B cell (primary cell): ENCODE data around the gene HLX. TPM values are rescaled to one million over a fixed set of nuclear protein-coding genes. Genes with fewer than 3 reads are reported as not detected.

Source experiments
- ATAC-seq: fragments of 200-7000 bp; cut with Tn5 transposase; one replicate; pipeline ENCODE4 v1.10.0; 2021; ENCODE audit warnings: low read depth, mild to moderate bottlenecking, moderate number of reproducible peaks, moderate library complexity
- CTCF ChIA-PET: fragments of 350-600 bp; sonication (Branson Sonifier 250); formaldehyde crosslinking; loops from one replicate; lab custom pipeline; 2021; ENCODE audit warnings: antibody characterized with exemption, inconsistent platforms; lab: Charles Lee
- POLR2A ChIA-PET: fragments of 350-600 bp; sonication (Branson Sonifier 250); formaldehyde crosslinking; loops from one replicate; lab custom pipeline; 2021; ENCODE audit warnings: antibody characterized with exemption; lab: Charles Lee
- DNase-seq: peaks from one replicate; pipeline ENCODE4 v3.0.0; 2013
- H2AFZ ChIP-seq: 2 replicates; pipeline ENCODE4 v1.6.1; 2012; ENCODE audit warnings: mild to moderate bottlenecking, low read depth, low read length; ENCODE audit not compliant: insufficient read depth, poor library complexity, severe bottlenecking
- H3K27ac ChIP-seq, 2 donors: 1 replicate in 1 of 2; 2 replicates in 1 of 2; pipeline ENCODE4 v1.5.1; 2012 to 2013; ENCODE audit warnings: low read length in 2 of 2, mild to moderate bottlenecking in 2 of 2, moderate library complexity in 1 of 2
- H3K27me3 ChIP-seq, 4 experiments: fragments of 200-600 bp in 1 of 4; sonication (generic) in 1 of 4; replicated peaks in 1 of 4; 1 replicate in 2 of 4; 2 replicates in 2 of 4; pipeline versions ENCODE4 v1.6.1 to v1.7.0; 2013 to 2016; ENCODE audit warnings: low read length in 3 of 4, mild to moderate bottlenecking in 2 of 4, mixed read lengths in 1 of 4, moderate library complexity in 1 of 4; ENCODE audit not compliant: insufficient read depth in 4 of 4, control insufficient read depth in 3 of 4; ENCODE audit errors: control extremely low read depth in 1 of 4
- H3K36me3 ChIP-seq, 2 experiments: replicated peaks in 1 of 2; 1 replicate in 1 of 2; 2 replicates in 1 of 2; pipeline versions ENCODE4 v1.6.1 to v1.7.1; 2013; ENCODE audit warnings: low read length in 1 of 2; ENCODE audit not compliant: insufficient read depth in 2 of 2, control insufficient read depth in 1 of 2; ENCODE audit errors: control extremely low read depth in 1 of 2, extremely low read depth in 1 of 2
- H3K4me1 ChIP-seq, 2 donors: fragments of 200-600 bp in 1 of 2; sonication (generic) in 1 of 2; 1 replicate in 1 of 2; 2 replicates in 1 of 2; pipeline versions ENCODE4 v1.5.1 to v1.6.1; 2013 to 2017; ENCODE audit warnings: low read length in 2 of 2; ENCODE audit not compliant: control insufficient read depth in 2 of 2, insufficient read depth in 2 of 2
- H3K4me2 ChIP-seq: replicated peaks from 2 replicates; pipeline ENCODE3; 2012; ENCODE audit warnings: mild to moderate bottlenecking, low read depth, low read length; ENCODE audit not compliant: poor library complexity, severe bottlenecking
- H3K4me3 ChIP-seq, 5 experiments: fragments of 200-600 bp in 1 of 5; sonication (generic) in 1 of 5; 1 replicate in 3 of 5; 2 replicates in 2 of 5; pipeline versions ENCODE4 v1.5.1 to v1.7.0; 2011 to 2016; ENCODE audit warnings: low read length in 4 of 5, mild to moderate bottlenecking in 4 of 5, low read depth in 2 of 5, control low read depth in 1 of 5, moderate library complexity in 1 of 5; ENCODE audit not compliant: insufficient read depth in 1 of 5; ENCODE audit errors: control extremely low read depth in 1 of 5, extremely low read depth in 1 of 5
- H3K79me2 ChIP-seq: fragments of 200-600 bp; sonication (generic); one replicate; pipeline ENCODE4 v1.6.0; 2016; ENCODE audit warnings: low read length; ENCODE audit not compliant: control insufficient read depth, insufficient read depth
- H3K9ac ChIP-seq: fragments of 200-600 bp; sonication (generic); 2 replicates; pipeline ENCODE4 v1.6.1; 2017; ENCODE audit warnings: mild to moderate bottlenecking, low read length, moderate library complexity
- H3K9me3 ChIP-seq, 3 donors: one replicate each; pipeline versions ENCODE4 v1.6.1 to v1.7.1; 2013; ENCODE audit warnings: low read length in 2 of 3; ENCODE audit not compliant: control insufficient read depth in 2 of 3, insufficient read depth in 1 of 3; ENCODE audit errors: control extremely low read depth in 1 of 3
- H4K20me1 ChIP-seq: 2 replicates; pipeline ENCODE4 v1.6.0; 2012; ENCODE audit warnings: mild to moderate bottlenecking, low read length; ENCODE audit not compliant: insufficient read depth, control insufficient read depth, poor library complexity, severe bottlenecking
- H3K27ac Mint-ChIP-seq: one replicate; pipeline ENCODE4 v1.8.0; 2021; ENCODE audit warnings: mixed read lengths
- H3K27me3 Mint-ChIP-seq: one replicate; pipeline ENCODE4 v1.8.0; 2021; ENCODE audit warnings: mixed read lengths
- H3K4me1 Mint-ChIP-seq: one replicate; pipeline ENCODE4 v1.8.0; 2021; ENCODE audit warnings: mixed read lengths
- H3K4me3 Mint-ChIP-seq: one replicate; pipeline ENCODE4 v1.8.0; 2021; ENCODE audit warnings: mixed read lengths
- H3K9me3 Mint-ChIP-seq: one replicate; pipeline ENCODE4 v1.8.0; 2022; ENCODE audit warnings: mixed read lengths; ENCODE audit not compliant: insufficient read depth
- CTCF ChIP-seq: fragments of 200-600 bp; IDR thresholded peaks from one replicate; pipeline ENCODE4 v1.8.0; 2022; ENCODE audit warnings: antibody characterized with exemption, mild to moderate bottlenecking
- EZH2 ChIP-seq: IDR thresholded peaks from 2 replicates; pipeline ENCODE4 v1.6.1; 2012; ENCODE audit warnings: borderline replicate concordance, low read depth, mild to moderate bottlenecking, moderate library complexity, low read length; ENCODE audit not compliant: insufficient read depth, poor library complexity, severe bottlenecking
- WGBS: methylation state at CpG from one replicate; pipeline ENCODE4 v1.1.5; 2013; ENCODE audit warnings: missing lambda C conversion rate; ENCODE audit not compliant: insufficient coverage; 5-methylcytosine and 5-hydroxymethylcytosine counted together
- intact Hi-C: fragments of 100-400 bp; cut with micrococcal nuclease; formaldehyde crosslinking; loops from one replicate; pipeline ENCODE4 v1.10.0; 2022
- polyA plus RNA-seq: library from polyadenylated mRNA; depleted of rRNA; stranded (reverse); fragments of >200 nt; gene quantifications from 2 replicates; pipeline ENCODE4 v1.2.3, GENCODE V29; 2012
- total RNA-seq, 2 donors: library from RNA; stranded (reverse); fragments of 120-200 nt in 1 of 2; gene quantifications; 1 replicate in 1 of 2; 2 replicates in 1 of 2; pipeline versions ENCODE4 v1.2.3 to v1.2.4, GENCODE V29; 2013 to 2022

The HLX gene
- total and polyA plus RNA-seq, 2 donors (not counting 1 experiment from before 2014, with no cell fraction given) = 3.4 to 9.1 TPM

DNA sequence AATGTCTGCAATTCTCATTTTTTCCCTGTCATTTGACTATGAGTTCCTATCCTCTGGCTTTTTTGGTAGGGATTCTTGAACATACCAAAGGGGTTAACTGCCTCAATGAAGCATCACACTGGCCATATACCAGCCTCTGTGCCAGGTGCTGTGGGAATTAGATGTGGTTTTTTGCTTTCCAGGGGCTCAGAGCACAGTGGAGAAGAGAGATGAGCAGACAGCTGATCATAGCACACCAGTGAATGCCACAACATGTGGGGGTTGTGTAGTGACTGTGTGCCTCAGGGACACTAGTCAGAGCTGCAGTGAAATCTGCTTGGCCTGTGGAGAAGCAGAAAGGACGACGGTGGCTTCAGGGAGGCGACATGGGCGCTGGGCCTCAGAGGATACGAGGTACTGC, 30.8 kb downstream of the HLX start:
- CTCF ChIA-PET = interaction anchor here (2.8 to 3.5 kb wide), 2 partner anchors 188 to 292 kb away, joined by 29 to 78 read pairs; no protein-coding TSS in a partner anchor

More for the DNA sequence above, 30.8 kb downstream of the HLX start:
- Mint-ChIP-seq H3K9me3 (no peaks in the 10 kb centered on the region), H3K27me3 (peaks cover 15% of the 10 kb centered on the region), H3K4me3 (no peak overlapping the region), H3K4me1 (peaks cover 17% of the 10 kb centered on the region), H3K27ac (no peak overlapping the region)
- WGBS = 97% methylated on average over 5 of the region's 5 CpGs
- no peak overlapping the region for H3K9ac ChIP-seq
- no peak for TF ChIP-seq EZH2
- TF ChIP-seq CTCF = no peak
- no peaks in the 10 kb centered on the region for H3K79me2 ChIP-seq
- no peak overlapping the region for H2AFZ ChIP-seq
- H3K4me2 ChIP-seq = no peak overlapping the region
- no peak overlapping the region for H3K4me3 ChIP-seq
- H3K27me3 ChIP-seq = peaks cover 0 to 9% (median 4%) of the 10 kb centered on the region in 4 experiments
- ATAC-seq (no peak), DNase-seq (no peak)
- peaks cover 12 to 17% of the 10 kb centered on the region in 2 donors for H3K4me1 ChIP-seq
- H4K20me1 ChIP-seq = no peaks in the 10 kb centered on the region
- no peak overlapping the region for H3K27ac ChIP-seq
- no peaks in the 10 kb centered on the region for H3K36me3 ChIP-seq
- no peaks in the 10 kb centered on the region for H3K9me3 ChIP-seq
- POLR2A ChIA-PET = no interaction called here
- intact Hi-C loops = no loop called here
